Left lung (tissue), 10 donors: ENCODE measurements around the gene ABI2. TPM values are rescaled to one million over a fixed set of nuclear protein-coding genes. Genes with fewer than 3 reads are reported as not detected.
"Not testable (repeated sequence)": the region's sequence is repeated elsewhere in the genome, so short reads cannot be mapped to it uniquely, and the experiment has no call there.

Experiments used
- ATAC-seq: fragments of 200-7000 bp; cut with Tn5 transposase; one replicate; pipeline ENCODE4 v1.9.1; 2020; ENCODE audit warnings: moderate library complexity
- DNase-seq, 4 donors: peaks; one replicate each; pipeline ENCODE4 v3.0.0-alpha.2; 2013 to 2020
- H3K27ac ChIP-seq, 2 donors: fragments of 200-600 bp; sonication (generic) in 1 of 2; one replicate each; pipeline versions ENCODE4 v1.5.0 to v1.8.0; 2020 to 2021
- H3K27me3 ChIP-seq, 2 donors: fragments of 200-600 bp; sonication (generic) in 1 of 2; one replicate each; pipeline versions ENCODE4 v1.5.0 to v1.8.0; 2020 to 2021
- H3K36me3 ChIP-seq, 2 donors: fragments of 200-600 bp; sonication (generic) in 1 of 2; one replicate each; pipeline versions ENCODE4 v1.5.0 to v1.8.0; 2020 to 2021
- H3K4me1 ChIP-seq, 2 donors: fragments of 200-600 bp; one replicate each; pipeline ENCODE4 v1.8.0; 2021
- H3K4me3 ChIP-seq, 2 donors: fragments of 200-600 bp; sonication (generic) in 1 of 2; one replicate each; pipeline versions ENCODE4 v1.5.0 to v1.8.0; 2020 to 2021; ENCODE audit warnings: mild to moderate bottlenecking in 1 of 2
- H3K9me3 ChIP-seq, 2 donors: fragments of 200-600 bp; sonication (generic) in 1 of 2; one replicate each; pipeline versions ENCODE4 v1.5.0 to v1.8.0; 2020 to 2021
- intact Hi-C, 2 donors: fragments of 100-400 bp; cut with DNase I; formaldehyde crosslinking; loops; one replicate each; pipeline versions ENCODE4 v1.11.2 to v1.14.2; 2022
- polyA plus RNA-seq, 6 donors: library from polyadenylated mRNA; unstranded; fragments of 120-200 nt; gene quantifications; one replicate each; pipeline ENCODE4 v1.2.1, GENCODE V29; 2013; ENCODE audit not compliant: insufficient read length in 6 of 6
- total RNA-seq, 2 donors: library from RNA; stranded (reverse); fragmentation: NEBNext Ultra II Directional; extraction: Animal tissue kit (Norgen Biotek cat#: 25700); gene quantifications; one replicate each; pipeline ENCODE4 v1.2.1, GENCODE V29; 2021
- TF ChIP-seq, protein P1 (sequence below), 2 donors: fragments of 200-600 bp; sonication (generic) in 1 of 2; IDR thresholded peaks; one replicate each; pipeline versions ENCODE4 v1.5.0 to v1.8.0; 2021; ENCODE audit warnings: antibody characterized with exemption in 2 of 2
- donor health status: DM: no; HTN: yes; CAD: no.
- donor health status: DM: no; HTN: no; CAD: no.

Gene ABI2
- total and polyA plus RNA-seq, 8 donors, result 32.8 to 77.6 (median 72.7) TPM

DNA sequence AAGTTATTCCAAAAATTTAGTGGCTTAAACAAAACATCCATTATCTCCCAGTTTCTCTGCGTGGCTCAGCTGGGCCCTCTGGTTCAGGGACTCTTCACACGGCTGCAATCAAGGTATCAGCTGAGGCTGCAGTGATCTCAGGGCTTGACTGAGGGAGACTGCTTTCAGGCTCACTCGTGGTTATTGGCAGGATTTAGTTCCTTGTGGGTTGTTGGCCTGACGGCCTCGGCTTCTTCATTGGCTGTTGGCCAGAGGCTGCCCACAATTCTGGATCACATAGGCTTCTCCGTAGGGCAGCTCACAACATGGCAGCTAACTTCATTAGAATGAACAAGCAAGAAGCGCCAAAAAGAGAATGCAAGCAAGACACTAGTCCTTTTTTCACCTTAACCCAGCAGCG, 90.1 kb downstream of the ABI2 start:
- intact Hi-C loops, result no loop called here
- no peaks in the 10 kb centered on the region for H3K4me1 ChIP-seq
- H3K36me3 ChIP-seq, result peaks cover 0 to 31% of the 10 kb centered on the region in 2 donors
- ATAC-seq, result no peak
- H3K9me3 ChIP-seq, result peaks cover 0 to 8% of the 10 kb centered on the region in 2 donors
- H3K27me3 ChIP-seq, result no peaks in the 10 kb centered on the region
- DNase-seq, result peak in 1 of 4 donors; percentile 15
- TF ChIP-seq, protein P1, sequence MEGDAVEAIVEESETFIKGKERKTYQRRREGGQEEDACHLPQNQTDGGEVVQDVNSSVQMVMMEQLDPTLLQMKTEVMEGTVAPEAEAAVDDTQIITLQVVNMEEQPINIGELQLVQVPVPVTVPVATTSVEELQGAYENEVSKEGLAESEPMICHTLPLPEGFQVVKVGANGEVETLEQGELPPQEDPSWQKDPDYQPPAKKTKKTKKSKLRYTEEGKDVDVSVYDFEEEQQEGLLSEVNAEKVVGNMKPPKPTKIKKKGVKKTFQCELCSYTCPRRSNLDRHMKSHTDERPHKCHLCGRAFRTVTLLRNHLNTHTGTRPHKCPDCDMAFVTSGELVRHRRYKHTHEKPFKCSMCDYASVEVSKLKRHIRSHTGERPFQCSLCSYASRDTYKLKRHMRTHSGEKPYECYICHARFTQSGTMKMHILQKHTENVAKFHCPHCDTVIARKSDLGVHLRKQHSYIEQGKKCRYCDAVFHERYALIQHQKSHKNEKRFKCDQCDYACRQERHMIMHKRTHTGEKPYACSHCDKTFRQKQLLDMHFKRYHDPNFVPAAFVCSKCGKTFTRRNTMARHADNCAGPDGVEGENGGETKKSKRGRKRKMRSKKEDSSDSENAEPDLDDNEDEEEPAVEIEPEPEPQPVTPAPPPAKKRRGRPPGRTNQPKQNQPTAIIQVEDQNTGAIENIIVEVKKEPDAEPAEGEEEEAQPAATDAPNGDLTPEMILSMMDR (IDR thresholded peaks at IDR 0.05), result no peak
- H3K27ac ChIP-seq, result no peak overlapping the region
- no peak overlapping the region for H3K4me3 ChIP-seq

DNA sequence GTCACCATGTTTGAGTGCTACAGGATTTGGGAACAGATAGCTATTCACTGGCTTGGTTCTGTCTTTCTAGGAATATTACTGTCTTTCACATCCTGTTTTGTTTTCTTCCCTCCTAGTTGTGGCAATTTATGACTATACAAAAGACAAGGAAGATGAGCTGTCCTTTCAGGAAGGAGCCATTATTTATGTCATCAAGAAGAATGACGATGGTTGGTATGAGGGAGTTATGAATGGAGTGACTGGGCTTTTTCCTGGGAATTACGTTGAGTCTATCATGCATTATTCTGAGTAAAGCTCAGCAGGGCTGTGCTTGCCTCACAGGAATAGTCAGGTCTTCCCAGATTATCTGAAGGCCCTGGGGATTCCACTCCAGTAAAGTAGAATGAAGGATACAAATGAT, 98.9 kb downstream of the ABI2 start:
- H3K4me1 ChIP-seq, result no peaks in the 10 kb centered on the region
- no peak overlapping the region for H3K4me3 ChIP-seq
- no peaks in the 10 kb centered on the region for H3K9me3 ChIP-seq
- DNase-seq (no peak), ATAC-seq (no peak)
- intact Hi-C loops, result no loop called here
- TF ChIP-seq, protein P1 (IDR thresholded peaks at IDR 0.05), result no peak
- peaks cover 0 to 3% of the 10 kb centered on the region in 2 donors for H3K36me3 ChIP-seq
- no peaks in the 10 kb centered on the region for H3K27me3 ChIP-seq
- no peak overlapping the region for H3K27ac ChIP-seq

DNA sequence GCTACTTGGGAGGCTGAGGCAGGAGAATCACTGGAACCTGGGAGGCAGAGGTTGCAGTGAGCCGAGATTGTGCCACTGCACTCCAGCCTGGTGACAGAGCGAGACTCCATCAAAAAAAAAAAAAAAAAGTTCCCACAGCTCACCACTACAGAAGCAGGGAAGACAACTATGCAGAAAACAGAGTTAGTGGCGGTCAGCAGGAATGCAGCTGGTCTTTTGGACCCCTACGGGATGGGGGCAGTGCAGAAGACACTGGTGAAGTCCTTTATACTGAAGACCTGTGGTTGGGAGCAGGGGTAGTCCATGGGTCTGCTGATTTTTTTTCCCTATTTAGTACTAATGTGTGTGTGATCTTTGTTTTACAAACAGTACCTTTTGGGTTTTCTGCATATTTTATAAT, 101.4 kb downstream of the ABI2 start:
- H3K27ac ChIP-seq, H3K27me3 ChIP-seq, H3K9me3 ChIP-seq, ATAC-seq, H3K36me3 ChIP-seq, H3K4me1 ChIP-seq, DNase-seq, intact Hi-C loops, H3K4me3 ChIP-seq: not testable (repeated sequence)

DNA sequence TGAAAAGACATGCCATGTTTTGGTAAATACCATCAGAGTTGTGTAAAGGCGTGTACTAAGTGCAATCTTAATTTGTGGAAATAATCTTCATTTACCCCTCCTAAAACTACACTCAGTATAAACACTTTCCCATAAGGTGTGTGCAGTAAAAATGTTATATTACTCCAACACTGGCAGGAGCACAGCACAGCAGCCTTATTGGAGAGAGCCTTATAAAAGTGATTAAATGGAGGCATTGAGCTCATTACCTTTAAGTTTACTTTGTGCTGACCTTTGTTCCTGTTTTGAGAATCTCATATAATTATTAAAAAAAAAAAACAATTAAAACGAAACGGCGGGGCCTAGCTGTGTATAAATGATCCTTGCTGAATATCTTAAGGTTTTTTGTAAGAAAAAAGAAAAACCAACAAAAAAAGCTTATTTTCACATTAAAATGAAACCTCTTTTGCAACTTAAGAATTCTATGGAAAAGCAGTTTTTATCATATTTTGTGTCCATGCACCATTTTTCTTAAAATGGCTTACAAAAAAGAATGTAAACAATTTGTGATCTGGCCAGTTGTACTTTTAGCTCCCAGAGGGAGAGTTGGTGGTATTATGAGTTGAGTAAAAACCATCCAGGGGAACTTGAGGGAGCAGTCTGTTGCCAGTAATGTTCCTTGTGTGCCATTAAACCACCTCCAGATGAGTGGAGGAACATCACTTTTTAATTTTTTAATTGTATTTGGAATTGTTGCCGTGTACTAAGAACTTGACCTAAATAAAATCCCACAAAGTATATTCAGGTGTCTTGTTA, 103.4 kb downstream of the ABI2 start:
- intact Hi-C loops, result no loop called here
- H3K4me3 ChIP-seq, result no peak overlapping the region
- peaks cover 0 to 4% of the 10 kb centered on the region in 2 donors for H3K4me1 ChIP-seq
- H3K27ac ChIP-seq, result no peak overlapping the region
- TF ChIP-seq, protein P1 (IDR thresholded peaks at IDR 0.05), result no peak
- DNase-seq (no peak), ATAC-seq (no peak)
- no peaks in the 10 kb centered on the region for H3K9me3 ChIP-seq
- no peaks in the 10 kb centered on the region for H3K27me3 ChIP-seq
- H3K36me3 ChIP-seq, result no peaks in the 10 kb centered on the region

DNA sequence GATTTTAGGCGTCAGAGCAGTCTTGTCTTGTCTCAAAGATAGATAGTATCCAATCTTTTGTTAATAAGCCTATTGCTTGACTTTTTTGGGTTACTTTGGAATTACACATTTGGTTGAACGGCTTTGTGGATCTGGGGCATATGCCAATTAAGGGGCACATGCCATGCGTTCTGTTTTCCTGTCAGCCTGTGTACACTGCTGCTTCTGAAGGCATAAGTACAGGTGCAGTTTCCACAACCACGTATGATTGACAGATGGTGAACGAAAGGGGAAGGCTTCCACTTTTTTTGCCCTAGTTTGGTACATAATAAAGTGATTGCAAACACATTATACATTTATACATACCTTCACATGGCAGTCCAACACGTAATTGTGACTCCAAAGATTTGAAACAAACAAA, 104.6 kb downstream of the ABI2 start:
- H3K9me3 ChIP-seq, result no peaks in the 10 kb centered on the region
- TF ChIP-seq, protein P1 (IDR thresholded peaks at IDR 0.05), result no peak

More for the DNA sequence above, 104.6 kb downstream of the ABI2 start:
- ATAC-seq (no peak), DNase-seq (no peak)
- intact Hi-C loops, result no loop called here
- Histone ChIP-seq H3K4me1 (peaks cover 3 to 9% of the 10 kb centered on the region in 2 donors), H3K27me3 (no peaks in the 10 kb centered on the region), H3K27ac (no peak overlapping the region), H3K36me3 (no peaks in the 10 kb centered on the region), H3K4me3 (no peak overlapping the region)
